Heart left ventricle (tissue), 13 donors: ENCODE data around the gene DPM1.

Experiments used
- CTCF ChIP-seq, 12 donors: fragments of 200-600 bp; sonication (generic) in 4 of 12; IDR thresholded peaks; one replicate each; pipeline versions ENCODE4 v1.5.0 to v1.8.0; 2018 to 2022; ENCODE audit warnings: antibody characterized with exemption in 12 of 12, mild to moderate bottlenecking in 5 of 12
- POLR2A ChIP-seq, 2 donors: fragments of 450-650 bp; IDR thresholded peaks; one replicate each; pipeline ENCODE4 v1.6.1; 2017; ENCODE audit warnings: antibody characterized with exemption in 2 of 2, mild to moderate bottlenecking in 2 of 2, moderate library complexity in 2 of 2
- donor health status: ischemic (EF 13 %, LVEDD 7.1; RV severe dilation, severe dysfunction).
- donor health status: DM: no; HTN: yes; CAD: no.
- donor health status: DM: no; HTN: no; CAD: no.
- donor health status: ischemic (EF 25% LVEDD 6.9; RV normal size, moderate dysfunction).
- donor health status: ischemic (EF 25% LVEDD 5.7; RV mildly dilated, moderate dysfunction).
- donor health status: ischemic (EF 35%, LVEDD 5.7; RV mildly dilated, moderate dysfunction).
- donor health status: nonischemic (EF 11% LVEDD 7.7; RV severe dilation, severe dysfunction).
- donor health status: DM: yes; HTN: yes; CAD: no.
- donor health status: PGD.
- donor health status: ischemic (EF 29% LVEDD 5.4; RV normal size, mild dysfunction).
- donor health status: nonischemic (EF 23%, LVEDD 6.1; RV moderate dilation, normal function).

GRCh38 chr20:50916934-50917333 is 41.4 kb downstream of the DPM1 start:
- TF ChIP-seq CTCF (IDR thresholded peaks at IDR 0.05) (no peak), POLR2A (IDR thresholded peaks at IDR 0.05) (no peak)
